NT2/D1 (cell line): Measurements from ENCODE around the gene ZBTB40.

Experiments
- YY1 ChIP-seq: IDR thresholded peaks from 2 replicates; pipeline ENCODE4 v1.6.1; 2011; ENCODE audit not compliant: insufficient read length, insufficient read depth
- ZNF274 ChIP-seq: IDR thresholded peaks from 2 replicates; pipeline ENCODE4 v1.6.1; 2011; ENCODE audit warnings: mild to moderate bottlenecking, low read depth, low read length

GRCh38 chr1:22470227-22470626 lies 18.6 kb downstream of the ZBTB40 start:
- TF ChIP-seq ZNF274: no peak
- no peak for TF ChIP-seq YY1
